Fibroblast of skin of left biceps (primary cell): ENCODE measurements around the gene EWSR1.
A peak's percentile ranks its signal among the peaks of the same experiment; 100 is the strongest.

Experiments
- DNase-seq, 2 experiments: peaks; one replicate each; pipeline ENCODE4 v3.0.0-alpha.2; 2013; ENCODE audit warnings: low read depth in 2 of 2

Gene EWSR1

DNA sequence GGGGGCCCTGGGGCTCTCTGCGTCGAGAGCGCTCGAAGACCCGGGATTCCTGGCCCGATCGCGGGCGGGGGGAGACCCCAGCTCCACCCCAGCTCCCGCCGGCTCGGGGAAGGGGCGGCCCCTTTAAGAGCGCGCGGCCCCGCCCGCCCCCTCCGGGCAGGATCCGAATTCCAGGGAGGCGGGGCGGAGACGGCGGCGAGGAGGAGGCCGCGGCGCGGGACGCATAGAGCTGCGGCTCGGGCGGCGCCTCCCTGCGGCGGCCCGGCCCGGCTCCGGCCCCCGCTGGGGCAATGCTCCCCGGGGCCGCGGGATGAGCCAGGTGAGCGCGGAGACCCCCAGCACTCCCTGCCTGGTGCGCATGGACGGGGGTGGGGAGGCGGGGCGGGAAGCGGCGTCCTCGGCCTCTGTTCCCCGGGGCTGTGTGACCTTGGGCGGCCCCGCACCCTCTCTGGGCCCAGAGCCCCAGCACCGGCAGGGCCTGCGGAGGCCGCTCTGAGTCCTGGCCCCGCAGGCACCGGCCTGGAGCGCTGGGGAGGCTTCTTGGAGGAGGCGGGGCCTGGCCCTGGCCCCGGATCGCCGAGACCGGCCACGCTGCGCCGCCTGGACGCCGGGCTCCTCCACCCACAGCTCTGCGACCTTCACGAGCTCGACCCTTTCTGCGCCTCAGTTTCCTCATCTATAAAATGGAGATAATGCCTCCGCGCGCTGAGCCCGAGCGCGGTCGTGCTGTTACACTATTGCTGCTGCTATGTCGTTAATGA lies 38.9 kb downstream of the EWSR1 start:
- peak; percentile 34 to 44 for DNase-seq

GRCh38 chr22:29307596-29308147 lies 39.6 kb downstream of the EWSR1 start:
- DNase-seq: no peak

DNA sequence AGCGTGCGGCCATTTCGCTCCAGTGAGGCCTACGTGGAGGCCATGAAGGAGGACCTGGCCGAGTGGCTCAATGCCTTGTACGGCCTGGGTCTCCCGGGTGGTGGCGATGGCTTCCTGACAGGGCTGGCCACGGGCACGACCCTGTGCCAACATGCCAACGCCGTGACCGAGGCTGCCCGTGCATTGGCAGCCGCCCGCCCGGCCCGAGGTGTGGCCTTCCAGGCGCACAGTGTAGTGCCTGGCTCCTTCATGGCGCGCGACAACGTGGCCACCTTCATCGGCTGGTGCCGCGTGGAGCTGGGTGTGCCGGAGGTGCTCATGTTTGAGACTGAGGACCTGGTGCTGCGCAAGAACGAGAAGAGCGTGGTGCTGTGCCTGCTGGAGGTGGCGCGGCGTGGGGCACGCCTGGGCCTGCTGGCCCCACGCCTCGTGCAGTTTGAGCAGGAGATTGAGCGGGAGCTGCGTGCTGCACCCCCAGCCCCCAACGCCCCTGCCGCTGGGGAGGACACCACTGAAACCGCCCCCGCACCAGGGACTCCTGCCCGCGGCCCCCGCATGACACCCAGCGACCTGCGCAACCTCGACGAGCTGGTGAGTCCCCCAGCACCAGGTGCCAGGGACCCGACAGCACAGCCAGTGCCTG lies 40.2 kb downstream of the EWSR1 start:
- DNase-seq: no peak

DNA sequence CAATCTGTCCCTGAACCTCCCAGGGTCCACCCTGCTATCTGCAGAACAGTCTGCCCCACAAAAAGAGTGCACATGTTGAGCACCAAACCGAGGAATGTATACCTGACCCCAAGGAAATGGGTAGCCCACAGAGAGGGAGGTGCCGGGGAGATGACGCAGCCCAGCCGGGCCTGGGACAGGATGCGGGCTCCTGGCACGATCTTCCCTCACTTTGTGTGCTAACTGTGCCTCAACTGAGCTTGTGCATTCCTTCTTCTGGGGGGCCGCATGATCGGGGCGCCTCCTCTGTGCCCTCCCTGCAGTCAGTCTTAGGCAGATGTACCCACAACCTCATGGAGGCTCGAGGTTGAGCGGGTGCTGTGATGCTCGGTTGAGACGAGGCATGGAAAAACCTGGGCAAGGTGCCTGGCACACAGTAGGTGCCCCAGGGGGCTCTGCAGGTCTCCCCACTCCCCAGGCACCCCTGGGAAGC lies 40.8 kb downstream of the EWSR1 start:
- no peak for DNase-seq

- no peak for DNase-seq
These were observed 41.4 kb downstream of the EWSR1 start for GRCh38 chr22:29309332-29310064.

- no peak for DNase-seq
These were observed 42.2 kb downstream of the EWSR1 start for GRCh38 chr22:29310065-29310862.

DNA sequence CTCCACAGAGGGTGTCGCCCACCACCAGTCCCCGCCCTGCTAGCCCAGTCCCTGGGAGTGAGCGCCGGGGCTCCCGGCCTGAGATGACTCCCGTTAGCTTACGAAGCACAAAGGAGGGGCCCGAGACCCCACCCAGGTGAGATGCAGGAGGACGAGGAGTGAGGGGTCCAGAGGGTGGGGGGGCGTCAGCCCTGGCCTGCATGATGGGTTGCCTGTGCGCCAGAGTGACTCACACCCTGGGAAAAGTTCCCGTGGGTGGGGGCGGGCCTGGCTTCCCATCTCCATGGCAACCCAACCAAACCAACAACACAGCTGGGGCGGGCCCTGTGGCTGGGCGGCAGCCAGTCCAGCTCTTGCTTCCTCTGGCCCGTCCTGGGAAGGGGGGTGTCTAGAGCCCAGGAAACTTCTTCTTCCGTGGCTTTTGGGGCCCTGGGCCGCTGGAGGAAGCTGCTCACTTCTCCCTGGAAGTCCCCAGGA lies 42.8 kb downstream of the EWSR1 start:
- peak; percentile 91 to 92 for DNase-seq

GRCh38 chr22:29311464-29312217 lies 43.6 kb downstream of the EWSR1 start:
- DNase-seq: no peak

DNA sequence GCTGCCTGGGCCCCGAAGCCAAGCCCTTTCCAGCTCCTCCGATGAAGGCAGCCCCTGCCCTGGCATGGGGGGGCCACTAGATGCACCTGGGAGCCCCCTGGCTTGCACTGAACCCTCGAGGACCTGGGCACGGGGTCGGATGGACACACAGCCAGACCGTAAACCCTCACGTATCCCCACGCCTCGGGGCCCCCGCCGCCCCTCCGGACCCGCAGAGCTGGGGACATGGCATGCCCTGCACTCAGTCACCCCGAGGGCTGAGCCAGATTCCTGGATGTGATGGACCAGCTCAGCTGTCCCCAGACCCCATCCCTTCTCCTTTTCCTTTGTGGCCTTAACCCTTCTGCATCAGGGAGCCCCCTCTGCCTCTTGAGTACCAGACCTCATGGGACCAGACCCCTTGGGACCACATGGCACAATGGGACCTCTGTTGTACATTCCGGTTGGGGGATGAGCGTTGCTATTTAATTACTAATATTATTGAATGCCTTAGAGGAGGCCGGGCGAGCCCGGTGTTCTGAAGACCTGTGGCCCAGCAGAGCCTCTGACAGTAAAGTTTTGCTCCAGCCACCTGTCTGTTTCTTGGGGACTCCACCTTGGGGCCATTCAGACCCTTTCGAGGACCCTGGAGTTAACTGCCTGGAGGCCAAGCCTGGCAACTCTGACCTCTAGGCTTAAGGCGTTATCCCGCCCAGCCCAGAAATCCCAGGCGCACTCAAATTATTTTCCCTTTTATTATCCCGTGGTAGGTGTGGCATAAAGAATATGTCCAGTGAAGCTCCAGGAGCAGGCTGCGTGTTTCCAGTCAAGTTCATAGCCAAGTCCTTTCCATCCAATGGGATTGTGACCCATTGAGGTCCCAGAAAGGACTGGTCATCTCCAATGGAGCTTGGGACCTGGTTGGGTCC lies 44.4 kb downstream of the EWSR1 start:
- DNase-seq: no peak

- no peak for DNase-seq
These were observed 45.1 kb downstream of the EWSR1 start for GRCh38 chr22:29313126-29313575.

DNA sequence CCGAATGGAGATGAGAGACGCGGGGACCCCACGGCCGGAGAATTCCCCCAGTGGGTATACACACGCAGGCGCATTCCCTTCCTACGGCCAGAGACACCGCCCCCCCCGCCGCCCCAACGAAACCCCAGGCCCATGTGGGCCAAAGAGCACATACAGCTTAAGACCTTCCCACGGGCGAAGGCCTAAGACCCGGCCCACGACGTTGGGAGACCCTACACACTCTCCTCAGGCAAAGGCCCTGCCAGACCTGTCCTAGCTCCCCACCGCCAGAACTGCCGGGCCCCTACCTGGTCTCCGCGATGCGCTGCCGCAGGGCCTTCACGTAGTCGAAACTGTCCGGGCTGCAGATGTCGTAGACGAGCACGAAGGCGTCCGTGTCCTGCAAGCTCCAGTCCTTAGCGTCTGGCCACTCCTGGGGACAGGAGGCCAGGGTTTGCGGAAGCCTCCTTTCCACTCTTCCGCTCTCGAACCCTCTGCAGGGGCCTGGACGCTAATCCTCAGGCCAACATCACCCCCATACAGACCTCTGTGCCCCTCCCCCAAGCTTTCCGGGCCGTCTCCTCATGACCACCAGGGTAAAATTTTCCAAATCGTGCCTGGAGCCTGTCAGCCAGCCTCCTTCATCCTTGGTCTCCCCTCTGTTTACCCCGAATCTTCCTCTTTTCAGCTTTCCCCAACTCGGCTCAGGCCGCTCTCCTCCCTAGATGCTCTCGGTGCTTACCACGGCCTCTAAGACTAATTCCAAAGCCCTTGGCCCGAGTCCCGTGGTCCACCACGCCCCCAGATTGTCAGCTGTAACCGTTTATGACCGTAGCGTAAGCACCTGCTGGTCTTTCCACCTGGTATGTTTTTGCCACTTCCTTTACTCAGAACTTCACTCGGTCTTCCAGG lies 45.8 kb downstream of the EWSR1 start:
- DNase-seq: no peak

DNA sequence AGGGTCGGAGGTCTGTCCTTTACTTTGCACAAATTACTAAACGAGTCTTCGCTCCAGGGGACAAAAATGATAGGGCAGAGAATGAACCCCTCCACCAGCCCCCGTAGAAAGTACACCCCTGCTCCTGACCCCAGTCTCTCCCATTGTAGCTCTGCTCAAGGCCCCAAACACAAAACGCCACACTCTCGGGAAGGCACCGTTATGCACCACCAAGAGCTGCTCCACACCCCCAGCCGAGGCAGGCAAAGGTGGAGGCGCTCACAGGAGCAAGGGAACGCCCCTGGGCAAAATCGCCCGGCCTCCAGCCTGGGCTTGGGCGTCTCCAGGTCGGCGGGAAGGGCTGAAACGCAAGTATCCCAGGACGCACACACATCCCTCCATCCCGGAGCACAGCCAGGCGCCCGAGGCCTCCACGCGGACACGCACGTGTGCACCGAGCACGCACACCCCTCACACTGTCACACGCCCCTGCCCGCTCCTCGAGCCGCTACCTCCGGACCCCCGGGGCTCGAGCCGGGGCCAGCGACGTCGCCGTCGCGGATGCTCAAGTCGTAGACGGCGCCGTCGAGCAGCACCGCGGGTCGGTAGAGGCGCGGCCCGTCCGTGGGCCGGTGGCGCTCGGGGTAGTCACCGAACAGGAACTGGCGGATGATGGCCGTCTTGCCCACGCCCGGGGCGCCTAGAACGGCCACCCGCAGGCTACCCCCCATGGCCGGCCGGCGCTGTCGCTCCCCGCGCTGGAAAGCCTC lies 46.6 kb downstream of the EWSR1 start:
- no peak for DNase-seq

GRCh38 chr22:29315286-29316140 lies 47.4 kb downstream of the EWSR1 start, which contains the start of gene RASL10A:
Gene RASL10A (minus strand): TSS chr22:29315697. CDS start chr22:29315246, 451 bp downstream.
- DNase-seq: no peak

- DNase-seq: no peak
These were observed 48.2 kb downstream of the EWSR1 start for GRCh38 chr22:29316141-29316828.

- DNase-seq: no peak
These were observed 49.9 kb downstream of the EWSR1 start for GRCh38 chr22:29317827-29318454.

DNA sequence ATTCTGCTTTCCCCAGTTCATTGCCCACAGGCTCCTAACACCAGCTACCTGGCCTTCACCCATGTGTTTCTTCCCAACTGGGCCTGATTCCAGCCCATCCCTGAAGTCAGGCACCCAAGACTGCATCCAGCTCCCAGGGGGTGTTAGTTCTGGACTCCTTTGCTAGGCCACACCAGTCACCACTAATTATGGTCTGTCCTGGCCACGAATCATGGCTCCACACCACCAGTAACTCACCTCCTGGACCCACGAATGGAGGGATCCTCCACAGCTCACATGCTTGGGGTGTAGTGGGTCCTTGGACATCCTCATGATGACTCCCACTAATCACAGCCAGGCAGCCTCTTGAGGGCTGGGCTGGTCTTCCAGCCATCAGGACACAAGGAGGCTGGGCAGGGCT lies 51.0 kb downstream of the EWSR1 start:
- DNase-seq: no peak
